H9 (cell line): ENCODE data around the gene POU3F2. TPM values are rescaled to one million over a fixed set of nuclear protein-coding genes. Genes with fewer than 3 reads are reported as not detected.

Experiments used
- DNase-seq: peaks from one replicate; pipeline ENCODE4 v3.0.0-alpha.2; 2017
- H2AFZ ChIP-seq: one replicate; pipeline ENCODE4 v1.6.1; 2013; ENCODE audit warnings: mild to moderate bottlenecking, low read length, control low read depth, moderate library complexity
- H2AK5ac ChIP-seq: 2 replicates; pipeline ENCODE4 v1.6.1; 2013; ENCODE audit warnings: low read length, control low read depth, mixed read lengths; ENCODE audit not compliant: insufficient read length
- H2BK120ac ChIP-seq: one replicate; pipeline ENCODE4 v1.6.1; 2013; ENCODE audit warnings: low read depth, mild to moderate bottlenecking, low read length, control low read depth, inconsistent platforms; ENCODE audit not compliant: poor library complexity, severe bottlenecking
- H2BK12ac ChIP-seq: 2 replicates; pipeline ENCODE4 v1.6.1; 2013; ENCODE audit warnings: low read length, control low read depth, mixed read lengths, low read depth; ENCODE audit not compliant: insufficient read length
- H2BK15ac ChIP-seq: 2 replicates; pipeline ENCODE4 v1.6.1; 2013; ENCODE audit warnings: low read depth, low read length, control low read depth
- H2BK20ac ChIP-seq: one replicate; pipeline ENCODE4 v1.6.1; 2013; ENCODE audit warnings: low read depth, mild to moderate bottlenecking, low read length, control low read depth, inconsistent platforms; ENCODE audit not compliant: poor library complexity, severe bottlenecking
- H2BK5ac ChIP-seq: 2 replicates; pipeline ENCODE4 v1.6.1; 2013; ENCODE audit warnings: low read length, control low read depth, mixed read lengths; ENCODE audit not compliant: insufficient read length
- H3K14ac ChIP-seq: 2 replicates; pipeline ENCODE4 v1.6.1; 2013; ENCODE audit warnings: low read length, control low read depth; ENCODE audit not compliant: insufficient read depth
- H3K18ac ChIP-seq: 2 replicates; pipeline ENCODE4 v1.6.1; 2013; ENCODE audit warnings: low read depth, mild to moderate bottlenecking, mixed read lengths, low read length, control low read depth; ENCODE audit not compliant: insufficient read length
- H3K23ac ChIP-seq: 2 replicates; pipeline ENCODE4 v1.6.1; 2013; ENCODE audit warnings: low read length, control low read depth, mixed read lengths, low read depth; ENCODE audit not compliant: insufficient read length
- H3K23me2 ChIP-seq: 2 replicates; pipeline ENCODE4 v1.6.1; 2013; ENCODE audit warnings: low read depth, mild to moderate bottlenecking, mixed read lengths, low read length, control low read depth; ENCODE audit not compliant: insufficient read length, poor library complexity, severe bottlenecking
- H3K27ac ChIP-seq: 2 replicates; pipeline ENCODE4 v1.5.1; 2013; ENCODE audit warnings: low read length, control low read depth, mixed read lengths, low read depth; ENCODE audit not compliant: insufficient read length
- H3K27me3 ChIP-seq: 2 replicates; pipeline ENCODE4 v1.6.1; 2013; ENCODE audit warnings: low read length, control low read depth, inconsistent platforms; ENCODE audit not compliant: insufficient read depth
- H3K4ac ChIP-seq: 2 replicates; pipeline ENCODE4 v1.6.1; 2013; ENCODE audit warnings: low read depth, mild to moderate bottlenecking, control low read depth, inconsistent platforms, low read length, moderate library complexity
- H3K4me1 ChIP-seq: 2 replicates; pipeline ENCODE4 v1.6.1; 2013; ENCODE audit warnings: low read length, control low read depth, inconsistent platforms; ENCODE audit not compliant: insufficient read depth
- H3K4me2 ChIP-seq: 2 replicates; pipeline ENCODE4 v1.6.1; 2013; ENCODE audit warnings: low read length, control low read depth, mixed read lengths; ENCODE audit not compliant: insufficient read length, insufficient read depth
- H3K56ac ChIP-seq: 2 replicates; pipeline ENCODE4 v1.6.1; 2013; ENCODE audit warnings: low read depth, mild to moderate bottlenecking, mixed read lengths, low read length, control low read depth; ENCODE audit not compliant: insufficient read length
- H3K79me1 ChIP-seq: 2 replicates; pipeline ENCODE4 v1.6.1; 2013; ENCODE audit warnings: low read depth, mild to moderate bottlenecking, moderate library complexity, low read length, control low read depth, inconsistent platforms; ENCODE audit not compliant: insufficient read depth, poor library complexity, severe bottlenecking
- H3K79me2 ChIP-seq: 2 replicates; pipeline ENCODE4 v1.6.1; 2013; ENCODE audit warnings: low read length, control low read depth, inconsistent platforms; ENCODE audit not compliant: insufficient read depth
- H3K9ac ChIP-seq: 2 replicates; pipeline ENCODE4 v1.6.1; 2013; ENCODE audit warnings: low read length, control low read depth, mixed read lengths; ENCODE audit not compliant: insufficient read length; ENCODE audit errors: extremely low read depth
- H3K9me3 ChIP-seq: one replicate; pipeline ENCODE4 v1.6.1; 2013; ENCODE audit warnings: low read depth, low read length, inconsistent platforms; ENCODE audit not compliant: control insufficient read depth
- H3T11ph ChIP-seq: one replicate; pipeline ENCODE4 v1.6.1; 2013; ENCODE audit warnings: mild to moderate bottlenecking, low read length, control low read depth, inconsistent platforms
- H4K20me1 ChIP-seq: one replicate; pipeline ENCODE4 v1.6.1; 2013; ENCODE audit not compliant: control insufficient read depth, insufficient read length, insufficient read depth
- H4K5ac ChIP-seq: 2 replicates; pipeline ENCODE4 v1.6.1; 2013; ENCODE audit warnings: low read depth, mild to moderate bottlenecking, mixed read lengths, low read length, control low read depth; ENCODE audit not compliant: insufficient read length
- H4K8ac ChIP-seq: replicated peaks from 2 replicates; pipeline ENCODE4 v1.6.1; 2013; ENCODE audit warnings: low read length, control low read depth, mixed read lengths, low read depth; ENCODE audit not compliant: insufficient read length
- H4K91ac ChIP-seq: 2 replicates; pipeline ENCODE4 v1.6.1; 2013; ENCODE audit warnings: low read depth, mild to moderate bottlenecking, moderate library complexity, mixed read lengths, low read length, control low read depth; ENCODE audit not compliant: insufficient read length
- H3K27ac Mint-ChIP-seq, 3 experiments: 2 replicates in 2 of 3; 3 replicates in 1 of 3; pipeline ENCODE4 v1.8.0; 2020 to 2021; ENCODE audit warnings: mixed read lengths in 3 of 3, mild to moderate bottlenecking in 1 of 3, moderate library complexity in 1 of 3
- H3K27me3 Mint-ChIP-seq: 2 replicates; pipeline ENCODE4 v1.8.0; 2021; ENCODE audit warnings: low read depth, mild to moderate bottlenecking, moderate library complexity, mixed read lengths
- H3K36me3 Mint-ChIP-seq, 3 experiments: 2 replicates in 2 of 3; 3 replicates in 1 of 3; pipeline ENCODE4 v1.8.0; 2020 to 2021; ENCODE audit warnings: low read depth in 3 of 3, mixed read lengths in 3 of 3; ENCODE audit not compliant: insufficient read depth in 1 of 3
- H3K4me1 Mint-ChIP-seq, 2 experiments: 2 replicates each; pipeline ENCODE4 v1.8.0; 2020; ENCODE audit warnings: mixed read lengths in 2 of 2
- H3K4me3 Mint-ChIP-seq, 2 experiments: 2 replicates in 1 of 2; 3 replicates in 1 of 2; pipeline ENCODE4 v1.8.0; 2020 to 2021; ENCODE audit warnings: mild to moderate bottlenecking in 2 of 2, mixed read lengths in 2 of 2, moderate library complexity in 1 of 2
- H3K9me3 Mint-ChIP-seq, 2 experiments: 2 replicates in 1 of 2; 3 replicates in 1 of 2; pipeline ENCODE4 v1.8.0; 2020; ENCODE audit warnings: mild to moderate bottlenecking in 2 of 2, mixed read lengths in 2 of 2, moderate library complexity in 1 of 2
- WGBS: extraction: QIAGEN DNeasy Blood & Tissue Kit; methylation state at CpG from one replicate; pipeline ENCODE4 v1.1.7; 2013; ENCODE audit warnings: missing lambda C conversion rate, low lambda C conversion rate, mixed read lengths; ENCODE audit not compliant: insufficient read length; ENCODE audit errors: extremely low coverage; 5-methylcytosine and 5-hydroxymethylcytosine counted together
- total RNA-seq: library from RNA; stranded (reverse); gene quantifications from 2 replicates; pipeline ENCODE4 v1.2.1, GENCODE V29; 2021
- TF ChIP-seq, protein P1 (sequence below): fragments of 200-600 bp; sonication (generic); conservative IDR thresholded peaks from 3 replicates; pipeline ENCODE4 v1.8.0; 2021; ENCODE audit warnings: antibody characterized with exemption, mild to moderate bottlenecking

Gene POU3F2
- total RNA-seq, 1 experiment from 2014 or later = 0.09 TPM

DNA sequence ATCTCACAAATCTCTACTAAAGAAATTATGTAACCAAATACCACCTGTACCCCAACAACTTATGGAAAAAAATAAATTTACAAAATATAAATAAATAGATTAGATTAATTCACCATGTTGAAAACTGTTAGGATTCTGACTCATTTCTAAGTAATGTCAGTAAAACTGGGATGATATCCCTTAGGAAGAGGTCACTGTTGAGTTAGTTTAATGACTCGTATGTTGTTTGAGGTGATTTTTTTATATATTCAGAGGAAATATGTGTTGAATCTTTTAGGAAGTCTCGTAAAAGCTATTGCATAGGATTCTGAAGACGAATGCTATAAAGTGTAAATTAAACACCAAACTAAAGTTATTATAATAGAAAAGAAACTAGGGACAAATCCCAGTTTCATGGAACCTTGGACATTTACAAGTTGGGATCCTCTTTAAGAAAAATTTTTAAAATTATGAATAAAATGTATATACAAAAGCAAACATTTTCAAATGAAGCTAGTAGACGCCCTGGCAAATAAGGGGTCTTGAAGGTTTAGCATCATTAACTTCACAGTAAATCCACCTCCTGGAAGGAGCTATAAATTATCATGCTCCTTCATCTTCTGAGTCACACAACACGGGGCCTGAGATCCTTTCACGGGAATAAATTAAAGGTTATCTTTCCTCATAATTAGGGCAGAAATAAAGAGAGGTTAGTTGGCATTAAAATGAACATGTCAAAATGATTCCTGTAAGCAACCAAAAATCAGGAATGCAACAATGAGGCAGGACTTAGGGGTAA is 37.0 kb upstream of the POU3F2 start:
- H3K36me3 Mint-ChIP-seq = no peaks in the 10 kb centered on the region
- Histone ChIP-seq H3K9me3 (no peaks in the 10 kb centered on the region), H2AK5ac (no peak overlapping the region), H2BK120ac (no peak overlapping the region), H2BK5ac (no peak overlapping the region), H3K23ac (no peak overlapping the region), H3K9ac (no peak overlapping the region), H4K8ac (no peak overlapping the region), H3K14ac (no peak overlapping the region), H3K79me1 (no peaks in the 10 kb centered on the region), H2BK12ac (no peak overlapping the region), H4K5ac (no peak overlapping the region), H2BK15ac (no peak overlapping the region), H4K20me1 (no peaks in the 10 kb centered on the region), H3K23me2 (no peaks in the 10 kb centered on the region), H3K18ac (no peak overlapping the region), H3K4me2 (no peak overlapping the region), H3K4me1 (no peaks in the 10 kb centered on the region), H2BK20ac (no peak overlapping the region), H4K91ac (no peak overlapping the region), H3K4ac (no peak overlapping the region), H3K56ac (no peak overlapping the region), H3T11ph (no peak overlapping the region), H2AFZ (no peak overlapping the region), H3K79me2 (no peaks in the 10 kb centered on the region), H3K27me3 (no peaks in the 10 kb centered on the region), H3K27ac (no peak overlapping the region)
- TF ChIP-seq, protein P1, sequence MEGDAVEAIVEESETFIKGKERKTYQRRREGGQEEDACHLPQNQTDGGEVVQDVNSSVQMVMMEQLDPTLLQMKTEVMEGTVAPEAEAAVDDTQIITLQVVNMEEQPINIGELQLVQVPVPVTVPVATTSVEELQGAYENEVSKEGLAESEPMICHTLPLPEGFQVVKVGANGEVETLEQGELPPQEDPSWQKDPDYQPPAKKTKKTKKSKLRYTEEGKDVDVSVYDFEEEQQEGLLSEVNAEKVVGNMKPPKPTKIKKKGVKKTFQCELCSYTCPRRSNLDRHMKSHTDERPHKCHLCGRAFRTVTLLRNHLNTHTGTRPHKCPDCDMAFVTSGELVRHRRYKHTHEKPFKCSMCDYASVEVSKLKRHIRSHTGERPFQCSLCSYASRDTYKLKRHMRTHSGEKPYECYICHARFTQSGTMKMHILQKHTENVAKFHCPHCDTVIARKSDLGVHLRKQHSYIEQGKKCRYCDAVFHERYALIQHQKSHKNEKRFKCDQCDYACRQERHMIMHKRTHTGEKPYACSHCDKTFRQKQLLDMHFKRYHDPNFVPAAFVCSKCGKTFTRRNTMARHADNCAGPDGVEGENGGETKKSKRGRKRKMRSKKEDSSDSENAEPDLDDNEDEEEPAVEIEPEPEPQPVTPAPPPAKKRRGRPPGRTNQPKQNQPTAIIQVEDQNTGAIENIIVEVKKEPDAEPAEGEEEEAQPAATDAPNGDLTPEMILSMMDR = no peak
- no peak for DNase-seq
- no peak overlapping the region for H3K4me3 Mint-ChIP-seq
- peaks cover 2% of the 10 kb centered on the region for H3K27me3 Mint-ChIP-seq
- H3K27ac Mint-ChIP-seq = no peak overlapping the region
- WGBS = no CpG with 5 or more reads among the region's 6 CpGs
- H3K9me3 Mint-ChIP-seq = no peaks in the 10 kb centered on the region
- peaks cover 0 to 4% of the 10 kb centered on the region in 2 experiments; a peak in 2 of 4 replicates for H3K4me1 Mint-ChIP-seq
